ENCODE results near the gene GRIK5.

DNA sequence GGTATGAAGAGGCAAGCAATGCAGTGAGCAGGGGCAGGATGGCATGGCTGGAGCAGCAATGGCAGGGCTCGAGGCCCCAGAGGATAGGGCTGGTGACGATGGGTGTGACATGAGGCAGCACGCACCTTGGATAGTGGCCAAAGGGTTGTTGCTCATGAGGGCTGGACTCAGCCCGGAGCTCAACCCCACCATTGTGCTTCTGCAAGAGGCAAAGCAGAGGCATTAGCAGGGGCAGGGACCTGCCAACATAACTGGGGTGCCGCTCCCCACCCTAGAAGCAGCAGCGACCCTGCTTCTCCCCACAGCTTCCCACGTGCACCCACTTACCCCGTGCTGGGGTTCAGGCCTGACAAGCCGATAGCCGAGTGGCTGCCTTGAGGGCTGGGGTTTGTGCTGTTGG lies 21.7 kb upstream of the GRIK5 start:
- TF ChIP-seq, protein P1, sequence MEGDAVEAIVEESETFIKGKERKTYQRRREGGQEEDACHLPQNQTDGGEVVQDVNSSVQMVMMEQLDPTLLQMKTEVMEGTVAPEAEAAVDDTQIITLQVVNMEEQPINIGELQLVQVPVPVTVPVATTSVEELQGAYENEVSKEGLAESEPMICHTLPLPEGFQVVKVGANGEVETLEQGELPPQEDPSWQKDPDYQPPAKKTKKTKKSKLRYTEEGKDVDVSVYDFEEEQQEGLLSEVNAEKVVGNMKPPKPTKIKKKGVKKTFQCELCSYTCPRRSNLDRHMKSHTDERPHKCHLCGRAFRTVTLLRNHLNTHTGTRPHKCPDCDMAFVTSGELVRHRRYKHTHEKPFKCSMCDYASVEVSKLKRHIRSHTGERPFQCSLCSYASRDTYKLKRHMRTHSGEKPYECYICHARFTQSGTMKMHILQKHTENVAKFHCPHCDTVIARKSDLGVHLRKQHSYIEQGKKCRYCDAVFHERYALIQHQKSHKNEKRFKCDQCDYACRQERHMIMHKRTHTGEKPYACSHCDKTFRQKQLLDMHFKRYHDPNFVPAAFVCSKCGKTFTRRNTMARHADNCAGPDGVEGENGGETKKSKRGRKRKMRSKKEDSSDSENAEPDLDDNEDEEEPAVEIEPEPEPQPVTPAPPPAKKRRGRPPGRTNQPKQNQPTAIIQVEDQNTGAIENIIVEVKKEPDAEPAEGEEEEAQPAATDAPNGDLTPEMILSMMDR (conservative IDR thresholded peaks at IDR 0.05; ENCODE audit: low read length): no peak
- TF ChIP-seq EZH2phosphoT487 (IDR thresholded peaks at IDR 0.05; ENCODE audit: borderline replicate concordance, low read depth, low read length): no peak

Measured in OCI-LY7 (cell line).